Activated CD4-positive, alpha-beta T cell treated with anti-CD3 and anti-CD28 coated beads, Interleukin-2, amount 10 ng/mL, durations not matched to agents 7 days and 5 days (primary cell): ENCODE data around the gene NTN1. TPM values are rescaled to one million over a fixed set of nuclear protein-coding genes. Genes with fewer than 3 reads are reported as not detected.

Experiments used
- CTCF ChIA-PET: fragments of 350-600 bp; sonication (Branson Sonifier 250); formaldehyde crosslinking; loops from one replicate; lab custom pipeline; 2021; ENCODE audit warnings: antibody characterized with exemption; lab: Charles Lee
- POLR2A ChIA-PET: fragments of 350-600 bp; sonication (Branson Sonifier 250); formaldehyde crosslinking; loops from one replicate; lab custom pipeline; 2021; ENCODE audit warnings: antibody characterized with exemption; lab: Charles Lee
- DNase-seq: peaks from one replicate; pipeline ENCODE4 v3.0.0-alpha.2; 2020
- H3K27ac Mint-ChIP-seq: one replicate; pipeline ENCODE4 v1.8.0; 2021; ENCODE audit warnings: mild to moderate bottlenecking, moderate library complexity, mixed read lengths
- H3K27me3 Mint-ChIP-seq: one replicate; pipeline ENCODE4 v1.8.0; 2021; ENCODE audit warnings: mixed read lengths
- H3K36me3 Mint-ChIP-seq: one replicate; pipeline ENCODE4 v1.8.0; 2021; ENCODE audit warnings: low read depth, mixed read lengths
- H3K4me1 Mint-ChIP-seq: one replicate; pipeline ENCODE4 v1.8.0; 2021; ENCODE audit warnings: mixed read lengths
- H3K4me3 Mint-ChIP-seq: one replicate; pipeline ENCODE4 v1.8.0; 2021; ENCODE audit warnings: mild to moderate bottlenecking, moderate library complexity, mixed read lengths
- H3K9me3 Mint-ChIP-seq: one replicate; pipeline ENCODE4 v1.8.0; 2021; ENCODE audit warnings: mixed read lengths
- total RNA-seq, 2 experiments: library from RNA; stranded (reverse); gene quantifications; one replicate each; pipeline ENCODE4 v1.2.3, GENCODE V29; 2021

The NTN1 gene
- total RNA-seq, 2 experiments from 2014 or later: 0.02 to 0.10 TPM

- H3K27ac Mint-ChIP-seq: no peak overlapping the region
- DNase-seq: no peak
- no peaks in the 10 kb centered on the region for H3K36me3 Mint-ChIP-seq
- H3K27me3 Mint-ChIP-seq: peaks cover 31% of the 10 kb centered on the region
- ChIA-PET CTCF (no interaction called here), POLR2A (no interaction called here)
- peaks cover 1% of the 10 kb centered on the region for H3K4me1 Mint-ChIP-seq
- H3K9me3 Mint-ChIP-seq: no peaks in the 10 kb centered on the region
- H3K4me3 Mint-ChIP-seq: no peak overlapping the region
Observed at GRCh38 chr17:9028988-9029570, 7.8 kb downstream of the NTN1 start.

DNA sequence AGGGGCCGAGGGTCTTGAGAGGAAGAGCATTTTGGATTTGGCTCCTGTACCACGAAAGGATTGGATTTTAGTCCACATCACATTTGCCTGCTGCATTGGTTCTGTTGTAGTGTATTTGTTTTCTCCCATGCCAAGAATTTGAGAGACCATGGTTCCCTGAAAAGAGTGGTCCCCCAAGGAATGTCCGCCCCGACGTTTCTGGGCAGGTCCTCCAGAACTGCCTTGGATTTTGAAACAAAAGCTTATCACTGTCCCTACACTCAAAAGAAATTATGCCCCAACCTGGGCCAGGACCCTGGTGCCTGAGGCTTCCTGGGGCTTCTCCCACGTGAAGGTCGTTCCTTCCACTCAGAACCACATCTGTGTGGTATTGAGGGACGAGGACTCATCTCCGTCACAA lies 10.8 kb downstream of the NTN1 start:
- ChIA-PET CTCF (no interaction called here), POLR2A (no interaction called here)
- H3K36me3 Mint-ChIP-seq: no peaks in the 10 kb centered on the region
- H3K4me1 Mint-ChIP-seq: no peaks in the 10 kb centered on the region
- H3K27me3 Mint-ChIP-seq: peaks cover 4% of the 10 kb centered on the region
- DNase-seq: no peak
- no peaks in the 10 kb centered on the region for H3K9me3 Mint-ChIP-seq
- H3K27ac Mint-ChIP-seq: no peak overlapping the region
- H3K4me3 Mint-ChIP-seq: no peak overlapping the region

GRCh38 chr17:9032583-9032982 lies 11.3 kb downstream of the NTN1 start:
- Mint-ChIP-seq H3K4me3 (no peak overlapping the region), H3K27ac (no peak overlapping the region), H3K4me1 (no peaks in the 10 kb centered on the region), H3K27me3 (peaks cover 2% of the 10 kb centered on the region), H3K9me3 (no peaks in the 10 kb centered on the region), H3K36me3 (no peaks in the 10 kb centered on the region)
- ChIA-PET POLR2A (no interaction called here), CTCF (interaction anchor here (0.6 kb wide), 1 partner anchor 69 kb away, joined by 3 read pairs; no protein-coding TSS in a partner anchor)
- no peak for DNase-seq

GRCh38 chr17:9035249-9035648 lies 13.9 kb downstream of the NTN1 start:
- Mint-ChIP-seq H3K27ac (no peak overlapping the region), H3K4me3 (no peak overlapping the region), H3K27me3 (peaks cover 8% of the 10 kb centered on the region), H3K36me3 (no peaks in the 10 kb centered on the region), H3K4me1 (no peaks in the 10 kb centered on the region), H3K9me3 (no peaks in the 10 kb centered on the region)
- ChIA-PET CTCF (no interaction called here), POLR2A (no interaction called here)
- DNase-seq: no peak

GRCh38 chr17:9036336-9036735 lies 15.0 kb downstream of the NTN1 start:
- H3K27me3 Mint-ChIP-seq: peaks cover 9% of the 10 kb centered on the region
- ChIA-PET POLR2A (no interaction called here), CTCF (interaction anchor here (0.6 kb wide), 1 partner anchor 357 kb away, joined by 3 read pairs; no protein-coding TSS in a partner anchor)
- H3K4me1 Mint-ChIP-seq: no peaks in the 10 kb centered on the region
- H3K27ac Mint-ChIP-seq: no peak overlapping the region
- H3K36me3 Mint-ChIP-seq: no peaks in the 10 kb centered on the region
- H3K9me3 Mint-ChIP-seq: no peaks in the 10 kb centered on the region
- H3K4me3 Mint-ChIP-seq: no peak overlapping the region
- no peak for DNase-seq

GRCh38 chr17:9037736-9038135 lies 16.4 kb downstream of the NTN1 start:
- POLR2A ChIA-PET: no interaction called here
- Mint-ChIP-seq H3K4me3 (no peak overlapping the region), H3K9me3 (no peaks in the 10 kb centered on the region), H3K36me3 (no peaks in the 10 kb centered on the region), H3K27me3 (peaks cover 11% of the 10 kb centered on the region), H3K4me1 (no peaks in the 10 kb centered on the region), H3K27ac (no peak overlapping the region)
- DNase-seq: no peak
- CTCF ChIA-PET: no interaction called here

GRCh38 chr17:9038380-9038779 lies 17.1 kb downstream of the NTN1 start:
- no peak for DNase-seq
- Mint-ChIP-seq H3K9me3 (no peaks in the 10 kb centered on the region), H3K36me3 (no peaks in the 10 kb centered on the region), H3K4me3 (no peak overlapping the region), H3K27ac (no peak overlapping the region), H3K27me3 (peaks cover 13% of the 10 kb centered on the region), H3K4me1 (no peaks in the 10 kb centered on the region)
- CTCF ChIA-PET: no interaction called here
- POLR2A ChIA-PET: no interaction called here

GRCh38 chr17:9044772-9045463 lies 23.6 kb downstream of the NTN1 start:
- Mint-ChIP-seq H3K27ac (no peak overlapping the region), H3K27me3 (peaks cover 17% of the 10 kb centered on the region), H3K36me3 (no peaks in the 10 kb centered on the region), H3K4me3 (no peak overlapping the region), H3K4me1 (no peaks in the 10 kb centered on the region), H3K9me3 (no peaks in the 10 kb centered on the region)
- ChIA-PET POLR2A (no interaction called here), CTCF (no interaction called here)
- DNase-seq: no peak

- no peak overlapping the region for H3K4me3 Mint-ChIP-seq
- ChIA-PET POLR2A (no interaction called here), CTCF (no interaction called here)
- peaks cover under 1% of the 10 kb centered on the region for H3K27me3 Mint-ChIP-seq
- H3K9me3 Mint-ChIP-seq: no peaks in the 10 kb centered on the region
- no peak overlapping the region for H3K27ac Mint-ChIP-seq
- H3K4me1 Mint-ChIP-seq: no peaks in the 10 kb centered on the region
- no peaks in the 10 kb centered on the region for H3K36me3 Mint-ChIP-seq
- no peak for DNase-seq
Observed at GRCh38 chr17:9050801-9051401, 29.6 kb downstream of the NTN1 start.

DNA sequence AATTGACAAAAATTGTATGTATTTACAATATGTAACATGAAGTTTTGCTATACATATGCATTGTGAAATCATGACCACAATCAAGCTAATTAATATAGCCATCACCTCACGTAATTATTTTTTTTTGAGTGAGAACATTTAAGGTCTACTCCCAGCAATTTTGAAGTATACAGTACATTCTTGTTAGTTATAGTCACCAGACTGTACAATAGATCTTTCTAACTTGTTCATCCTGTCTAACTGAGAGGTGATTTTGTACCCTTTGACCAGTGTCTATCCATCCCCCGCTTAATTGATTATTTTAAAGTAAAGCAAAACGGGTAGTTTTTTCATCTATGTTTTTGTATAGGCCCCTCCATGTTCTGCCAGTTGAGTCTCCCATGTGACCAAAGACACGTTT lies 30.3 kb downstream of the NTN1 start:
- DNase-seq: no peak
- H3K4me3 Mint-ChIP-seq: no peak overlapping the region
- H3K9me3 Mint-ChIP-seq: no peaks in the 10 kb centered on the region
- CTCF ChIA-PET: no interaction called here
- H3K36me3 Mint-ChIP-seq: no peaks in the 10 kb centered on the region
- POLR2A ChIA-PET: no interaction called here
- H3K27ac Mint-ChIP-seq: no peak overlapping the region
- H3K4me1 Mint-ChIP-seq: no peaks in the 10 kb centered on the region
- H3K27me3 Mint-ChIP-seq: no peaks in the 10 kb centered on the region

GRCh38 chr17:9052921-9053320 lies 31.6 kb downstream of the NTN1 start:
- no peak overlapping the region for H3K27ac Mint-ChIP-seq

DNA sequence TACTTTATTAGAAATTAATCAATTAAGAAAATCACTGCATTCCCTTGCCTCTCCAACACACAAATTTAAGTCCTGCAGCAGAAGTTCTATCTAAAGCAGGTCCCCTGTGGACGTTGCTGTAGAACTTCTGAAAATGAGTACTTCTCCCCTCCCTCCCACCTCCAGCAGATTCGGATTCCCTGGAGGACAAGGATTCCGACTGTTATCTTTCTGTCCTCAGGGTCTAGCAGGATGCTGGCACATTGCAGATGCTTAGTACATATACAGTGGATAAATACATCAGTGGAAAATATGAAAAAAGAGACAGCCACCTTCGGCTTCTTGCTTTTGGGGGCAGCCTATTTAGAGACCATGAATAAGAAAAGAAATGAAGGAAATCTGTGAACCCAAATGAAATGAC lies 32.1 kb downstream of the NTN1 start:
- Mint-ChIP-seq H3K27ac (no peak overlapping the region), H3K27me3 (no peaks in the 10 kb centered on the region)

More at GRCh38 chr17:9052921-9053320, 31.6 kb downstream of the NTN1 start:
- H3K4me1 Mint-ChIP-seq: no peaks in the 10 kb centered on the region
- H3K27me3 Mint-ChIP-seq: no peaks in the 10 kb centered on the region
- no peaks in the 10 kb centered on the region for H3K9me3 Mint-ChIP-seq
- H3K4me3 Mint-ChIP-seq: no peak overlapping the region
- ChIA-PET POLR2A (no interaction called here), CTCF (no interaction called here)
- no peak for DNase-seq
- H3K36me3 Mint-ChIP-seq: no peaks in the 10 kb centered on the region

GRCh38 chr17:9054126-9054975 lies 33.0 kb downstream of the NTN1 start:
- H3K4me1 Mint-ChIP-seq: no peaks in the 10 kb centered on the region
- DNase-seq: no peak
- ChIA-PET CTCF (no interaction called here), POLR2A (no interaction called here)
- H3K36me3 Mint-ChIP-seq: no peaks in the 10 kb centered on the region
- no peak overlapping the region for H3K27ac Mint-ChIP-seq
- H3K9me3 Mint-ChIP-seq: no peaks in the 10 kb centered on the region
- H3K4me3 Mint-ChIP-seq: no peak overlapping the region
- H3K27me3 Mint-ChIP-seq: no peaks in the 10 kb centered on the region

More for the DNA sequence above, 32.1 kb downstream of the NTN1 start:
- no peaks in the 10 kb centered on the region for H3K9me3 Mint-ChIP-seq
- ChIA-PET CTCF (no interaction called here), POLR2A (no interaction called here)
- H3K4me3 Mint-ChIP-seq: no peak overlapping the region
- no peaks in the 10 kb centered on the region for H3K4me1 Mint-ChIP-seq
- no peaks in the 10 kb centered on the region for H3K36me3 Mint-ChIP-seq
- no peak for DNase-seq
